ENCODE data around the gene STARD9. TPM values are rescaled to one million over a fixed set of nuclear protein-coding genes. Genes with fewer than 3 reads are reported as not detected.

The STARD9 gene
- total RNA-seq, 1 donor from 2014 or later: 7.1 TPM

DNA sequence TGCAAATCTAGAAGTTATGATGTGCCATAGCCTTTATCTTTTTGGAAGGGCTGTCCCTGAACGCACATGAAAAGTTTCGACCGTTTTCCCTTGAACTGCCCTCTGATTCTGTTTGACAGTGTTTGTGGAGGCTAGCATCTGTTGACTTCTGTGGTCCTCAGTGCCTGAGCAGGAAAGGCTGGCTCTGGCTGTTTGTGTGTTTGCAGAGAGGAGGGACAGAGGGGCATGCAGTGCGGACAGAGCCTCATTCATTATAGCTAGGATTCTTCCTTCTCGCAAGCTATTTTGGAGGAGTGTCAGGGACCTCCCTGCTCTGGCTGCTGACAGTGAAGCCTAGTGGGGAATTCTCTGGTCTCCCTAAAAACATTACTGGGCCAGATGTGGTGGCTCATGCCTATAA, 97.0 kb downstream of the STARD9 start:
- no peaks in the 10 kb centered on the region for H3K27me3 ChIP-seq (ENCODE audit: insufficient read depth, low read length)
- H3K9ac ChIP-seq (ENCODE audit: low read length): no peak overlapping the region
- H4K20me1 ChIP-seq (ENCODE audit: insufficient read depth, low read length): no peaks in the 10 kb centered on the region
- no peaks in the 10 kb centered on the region for H3K79me2 ChIP-seq (ENCODE audit: insufficient read depth, low read length)
- H3K4me3 ChIP-seq (ENCODE audit: insufficient read depth, low read depth, low read length): no peak overlapping the region
- H3K27ac ChIP-seq (ENCODE audit: low read depth, low read length): no peak overlapping the region
- H3K4me2 ChIP-seq (ENCODE audit: low read length): no peak overlapping the region
- Mint-ChIP-seq H3K27ac (ENCODE audit: unreplicated experiment) (no peak overlapping the region), H3K36me3 (ENCODE audit: low read depth, unreplicated experiment) (peaks cover 23% of the 10 kb centered on the region), H3K4me3 (ENCODE audit: unreplicated experiment) (no peak overlapping the region), H3K9me3 (ENCODE audit: unreplicated experiment) (no peaks in the 10 kb centered on the region), H3K27me3 (ENCODE audit: low read depth, unreplicated experiment) (no peaks in the 10 kb centered on the region), H3K4me1 (ENCODE audit: low read depth, unreplicated experiment) (peaks cover 9% of the 10 kb centered on the region)
- H2AFZ ChIP-seq (ENCODE audit: low read depth, low read length): no peak overlapping the region
- H3K9me3 ChIP-seq (ENCODE audit: insufficient read depth, low read depth, low read length): no peaks in the 10 kb centered on the region
- H3K4me1 ChIP-seq (ENCODE audit: insufficient read depth, low read length): no peaks in the 10 kb centered on the region
- no peak for TF ChIP-seq EZH2 (IDR thresholded peaks at IDR 0.05; ENCODE audit: insufficient read depth, low read length)
- TF ChIP-seq, protein P1, sequence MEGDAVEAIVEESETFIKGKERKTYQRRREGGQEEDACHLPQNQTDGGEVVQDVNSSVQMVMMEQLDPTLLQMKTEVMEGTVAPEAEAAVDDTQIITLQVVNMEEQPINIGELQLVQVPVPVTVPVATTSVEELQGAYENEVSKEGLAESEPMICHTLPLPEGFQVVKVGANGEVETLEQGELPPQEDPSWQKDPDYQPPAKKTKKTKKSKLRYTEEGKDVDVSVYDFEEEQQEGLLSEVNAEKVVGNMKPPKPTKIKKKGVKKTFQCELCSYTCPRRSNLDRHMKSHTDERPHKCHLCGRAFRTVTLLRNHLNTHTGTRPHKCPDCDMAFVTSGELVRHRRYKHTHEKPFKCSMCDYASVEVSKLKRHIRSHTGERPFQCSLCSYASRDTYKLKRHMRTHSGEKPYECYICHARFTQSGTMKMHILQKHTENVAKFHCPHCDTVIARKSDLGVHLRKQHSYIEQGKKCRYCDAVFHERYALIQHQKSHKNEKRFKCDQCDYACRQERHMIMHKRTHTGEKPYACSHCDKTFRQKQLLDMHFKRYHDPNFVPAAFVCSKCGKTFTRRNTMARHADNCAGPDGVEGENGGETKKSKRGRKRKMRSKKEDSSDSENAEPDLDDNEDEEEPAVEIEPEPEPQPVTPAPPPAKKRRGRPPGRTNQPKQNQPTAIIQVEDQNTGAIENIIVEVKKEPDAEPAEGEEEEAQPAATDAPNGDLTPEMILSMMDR (IDR thresholded peaks at IDR 0.05; ENCODE audit: insufficient read depth, low read depth, low read length): no peak
- peaks cover 31% of the 10 kb centered on the region for H3K36me3 ChIP-seq (ENCODE audit: insufficient read depth, low read length)
- no peak for DNase-seq (ENCODE audit: low read depth)
- no peak for FAIRE-seq

DNA sequence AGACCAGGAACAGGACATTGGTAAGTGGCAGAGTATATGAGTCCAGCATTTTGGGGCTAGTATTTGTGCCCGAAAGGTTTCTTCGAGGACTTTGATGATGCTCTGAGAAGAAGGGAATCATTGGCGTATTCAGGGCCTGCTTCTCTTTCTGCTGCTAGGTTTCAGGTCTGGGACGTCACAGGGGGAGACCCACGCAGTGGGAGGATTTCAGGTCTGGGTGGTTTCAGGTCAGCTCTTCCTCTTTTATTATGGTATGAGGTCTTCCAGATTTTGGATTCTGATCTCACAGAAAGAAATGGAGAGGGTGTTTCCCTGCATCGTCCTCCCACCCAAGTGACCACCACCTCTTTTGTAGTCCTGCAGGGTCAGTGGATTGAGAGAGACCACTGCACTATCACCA, 99.1 kb downstream of the STARD9 start:
- H3K36me3 ChIP-seq (ENCODE audit: insufficient read depth, low read length): peaks cover 25% of the 10 kb centered on the region
- no peak overlapping the region for H2AFZ ChIP-seq (ENCODE audit: low read depth, low read length)
- TF ChIP-seq, protein P1 (IDR thresholded peaks at IDR 0.05; ENCODE audit: insufficient read depth, low read depth, low read length): no peak
- TF ChIP-seq EZH2 (IDR thresholded peaks at IDR 0.05; ENCODE audit: insufficient read depth, low read length): no peak
- no peaks in the 10 kb centered on the region for H3K9me3 ChIP-seq (ENCODE audit: insufficient read depth, low read depth, low read length)
- Mint-ChIP-seq H3K4me1 (ENCODE audit: low read depth, unreplicated experiment) (peaks cover 13% of the 10 kb centered on the region), H3K27me3 (ENCODE audit: low read depth, unreplicated experiment) (no peaks in the 10 kb centered on the region), H3K4me3 (ENCODE audit: unreplicated experiment) (no peak overlapping the region), H3K9me3 (ENCODE audit: unreplicated experiment) (no peaks in the 10 kb centered on the region), H3K27ac (ENCODE audit: unreplicated experiment) (no peak overlapping the region), H3K36me3 (ENCODE audit: low read depth, unreplicated experiment) (peaks cover 15% of the 10 kb centered on the region)
- H3K4me2 ChIP-seq (ENCODE audit: low read length): no peak overlapping the region
- no peak for DNase-seq (ENCODE audit: low read depth)
- no peaks in the 10 kb centered on the region for H3K79me2 ChIP-seq (ENCODE audit: insufficient read depth, low read length)
- no peak for FAIRE-seq
- no peak overlapping the region for H3K4me3 ChIP-seq (ENCODE audit: insufficient read depth, low read depth, low read length)
- H3K27me3 ChIP-seq (ENCODE audit: insufficient read depth, low read length): no peaks in the 10 kb centered on the region
- no peaks in the 10 kb centered on the region for H3K4me1 ChIP-seq (ENCODE audit: insufficient read depth, low read length)
- H3K9ac ChIP-seq (ENCODE audit: low read length): no peak overlapping the region
- H3K27ac ChIP-seq (ENCODE audit: low read depth, low read length): no peak overlapping the region
- H4K20me1 ChIP-seq (ENCODE audit: insufficient read depth, low read length): no peaks in the 10 kb centered on the region

DNA sequence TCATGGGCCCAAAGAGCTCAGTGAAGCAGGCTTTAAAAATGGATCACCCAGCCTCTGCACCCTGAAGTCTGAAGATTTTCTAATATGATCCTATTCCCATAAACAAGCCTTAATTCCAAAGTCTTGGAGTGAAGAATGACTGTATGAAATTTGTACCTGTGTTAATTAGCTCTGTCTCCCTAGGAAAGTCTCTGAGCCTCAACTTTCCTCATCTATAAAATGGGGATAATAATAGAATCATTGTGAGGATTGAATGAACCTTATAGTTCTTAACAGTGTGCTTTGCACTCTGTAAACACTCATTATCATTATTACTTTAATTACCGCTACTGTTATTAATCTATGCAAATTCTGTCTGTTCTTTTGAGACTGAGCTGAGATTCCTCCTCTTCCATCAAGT, 99.6 kb downstream of the STARD9 start:
- H3K79me2 ChIP-seq (ENCODE audit: insufficient read depth, low read length): no peaks in the 10 kb centered on the region
- no peaks in the 10 kb centered on the region for H4K20me1 ChIP-seq (ENCODE audit: insufficient read depth, low read length)
- H3K9me3 ChIP-seq (ENCODE audit: insufficient read depth, low read depth, low read length): no peaks in the 10 kb centered on the region
- Mint-ChIP-seq H3K9me3 (ENCODE audit: unreplicated experiment) (no peaks in the 10 kb centered on the region), H3K36me3 (ENCODE audit: low read depth, unreplicated experiment) (peaks cover 13% of the 10 kb centered on the region), H3K4me1 (ENCODE audit: low read depth, unreplicated experiment) (peaks cover 13% of the 10 kb centered on the region), H3K27ac (ENCODE audit: unreplicated experiment) (no peak overlapping the region), H3K4me3 (ENCODE audit: unreplicated experiment) (no peak overlapping the region), H3K27me3 (ENCODE audit: low read depth, unreplicated experiment) (no peaks in the 10 kb centered on the region)
- FAIRE-seq: no peak
- DNase-seq (ENCODE audit: low read depth): no peak
- no peak overlapping the region for H3K27ac ChIP-seq (ENCODE audit: low read depth, low read length)
- TF ChIP-seq, protein P1 (IDR thresholded peaks at IDR 0.05; ENCODE audit: insufficient read depth, low read depth, low read length): no peak
- TF ChIP-seq EZH2 (IDR thresholded peaks at IDR 0.05; ENCODE audit: insufficient read depth, low read length): no peak
- H3K36me3 ChIP-seq (ENCODE audit: insufficient read depth, low read length): peaks cover 24% of the 10 kb centered on the region
- H2AFZ ChIP-seq (ENCODE audit: low read depth, low read length): no peak overlapping the region
- H3K4me1 ChIP-seq (ENCODE audit: insufficient read depth, low read length): no peaks in the 10 kb centered on the region
- no peak overlapping the region for H3K4me3 ChIP-seq (ENCODE audit: insufficient read depth, low read depth, low read length)
- H3K27me3 ChIP-seq (ENCODE audit: insufficient read depth, low read length): no peaks in the 10 kb centered on the region
- no peak overlapping the region for H3K9ac ChIP-seq (ENCODE audit: low read length)
- no peak overlapping the region for H3K4me2 ChIP-seq (ENCODE audit: low read length)
